ENCODE results near the gene SLC35E1.

SLC35E1 gene

GRCh38 chr19:16586477-16586871 is 14.3 kb upstream of the SLC35E1 start:
- in situ Hi-C loops (cut with HindIII; ENCODE audit: low pct_ligation_motif_present, low sequenced_read_pairs) = no loop called here
- DNase-seq = no peak
- Histone ChIP-seq H3K27ac (no peak overlapping the region), H3K27me3 (replicated peaks) (no peaks in the 10 kb centered on the region), H3K4me3 (ENCODE audit: low read depth, low read length) (no peak overlapping the region), H3K36me3 (replicated peaks) (peaks cover 3% of the 10 kb centered on the region)
- TF ChIP-seq CTCF (IDR thresholded peaks at IDR 0.05; ENCODE audit: low read depth, low read length, missing control alignments) = no peak

DNA sequence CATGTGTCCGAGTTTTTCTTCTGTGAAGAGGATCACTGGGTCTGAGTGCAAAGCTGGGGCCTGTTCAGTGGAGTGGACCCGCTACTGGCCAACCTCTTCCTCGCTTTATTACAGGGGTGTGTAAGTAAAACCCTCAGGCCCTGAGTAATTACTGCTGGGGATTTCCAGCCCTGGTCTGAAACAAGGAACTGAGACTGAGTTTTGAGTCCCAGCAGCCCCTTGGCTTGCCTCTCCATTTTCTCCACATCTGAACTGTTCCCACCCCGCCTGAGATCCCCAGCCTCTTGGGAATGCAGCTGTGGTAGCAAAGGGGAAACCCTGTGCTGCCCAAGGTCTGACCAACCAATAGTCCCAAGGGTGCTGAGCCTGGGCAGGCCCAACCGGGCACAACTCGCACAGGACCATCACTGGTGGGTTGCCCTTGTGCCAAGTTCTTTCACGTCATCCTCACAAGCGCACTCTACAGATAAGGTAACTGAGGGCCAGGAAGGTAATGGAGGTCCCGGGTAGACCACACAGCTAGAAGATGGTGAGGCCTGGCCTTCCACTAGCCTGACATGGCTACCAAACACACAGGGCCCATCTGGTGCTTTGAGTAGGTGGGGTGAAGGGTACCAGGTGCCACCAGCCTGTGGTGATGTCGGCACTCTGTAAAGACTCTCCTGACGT is 13.7 kb upstream of the SLC35E1 start:
- in situ Hi-C loops (cut with HindIII; ENCODE audit: low pct_ligation_motif_present, low sequenced_read_pairs) = no loop called here
- no peak for TF ChIP-seq CTCF (IDR thresholded peaks at IDR 0.05; ENCODE audit: low read depth, low read length, missing control alignments)
- Histone ChIP-seq H3K4me3 (ENCODE audit: low read depth, low read length) (no peak overlapping the region), H3K27me3 (replicated peaks) (no peaks in the 10 kb centered on the region), H3K27ac (no peak overlapping the region), H3K36me3 (replicated peaks) (peaks cover 3% of the 10 kb centered on the region)
- no peak for DNase-seq

DNA sequence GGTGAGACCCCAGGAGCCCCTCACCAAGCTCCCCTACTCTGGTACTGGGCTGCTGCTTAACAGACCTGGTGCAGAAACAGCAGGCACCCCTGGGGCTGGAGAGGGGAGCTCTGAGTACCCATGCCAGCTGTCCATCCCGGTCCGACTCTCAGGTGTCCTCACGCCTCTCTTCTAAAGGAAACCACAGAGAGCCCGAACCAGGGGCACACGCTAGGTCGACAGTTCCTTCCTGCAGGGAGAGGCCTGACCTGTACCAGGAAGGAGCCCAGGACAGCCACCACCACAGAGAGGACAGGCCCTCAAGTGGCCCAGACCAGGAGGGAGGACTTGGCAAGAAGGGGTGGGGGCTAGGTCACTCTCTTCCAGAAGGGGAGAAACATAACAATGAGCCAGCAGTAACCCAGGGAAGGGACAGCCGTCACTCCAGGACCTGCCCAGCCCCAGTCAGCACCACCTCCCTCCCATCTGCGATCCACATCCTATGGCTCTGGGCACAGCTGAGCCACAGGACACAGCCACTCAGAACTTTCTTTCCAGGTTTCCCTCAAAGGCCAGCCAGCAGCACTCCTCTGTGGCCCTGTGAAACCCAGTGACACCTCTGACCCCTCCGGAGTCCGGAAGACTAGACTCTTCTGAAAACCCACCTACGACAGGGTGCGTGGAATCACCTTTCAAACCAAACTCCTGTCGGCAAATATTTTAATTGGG is 13.0 kb upstream of the SLC35E1 start:
- Histone ChIP-seq H3K4me3 (ENCODE audit: low read depth, low read length) (no peak overlapping the region), H3K27me3 (replicated peaks) (no peaks in the 10 kb centered on the region), H3K27ac (peak overlapping the region; percentile 71), H3K36me3 (replicated peaks) (peaks cover 3% of the 10 kb centered on the region)
- TF ChIP-seq CTCF (IDR thresholded peaks at IDR 0.05; ENCODE audit: low read depth, low read length, missing control alignments) = no peak
- no peak for DNase-seq
- in situ Hi-C loops (cut with HindIII; ENCODE audit: low pct_ligation_motif_present, low sequenced_read_pairs) = no loop called here

GRCh38 chr19:16584248-16585093 is 12.3 kb upstream of the SLC35E1 start:
- peak overlapping the region; percentile 38 for H3K4me3 ChIP-seq (ENCODE audit: low read depth, low read length)
- H3K27me3 ChIP-seq (replicated peaks) = no peaks in the 10 kb centered on the region
- H3K36me3 ChIP-seq (replicated peaks) = peaks cover 3% of the 10 kb centered on the region
- peak overlapping the region; percentile 71 for H3K27ac ChIP-seq
- in situ Hi-C loops (cut with HindIII; ENCODE audit: low pct_ligation_motif_present, low sequenced_read_pairs) = no loop called here
- TF ChIP-seq CTCF (IDR thresholded peaks at IDR 0.05; ENCODE audit: low read depth, low read length, missing control alignments) = no peak
- DNase-seq = peak; percentile 80

- DNase-seq = no peak
- Histone ChIP-seq H3K27ac (no peak overlapping the region), H3K27me3 (replicated peaks) (no peaks in the 10 kb centered on the region), H3K4me3 (ENCODE audit: low read depth, low read length) (no peak overlapping the region), H3K36me3 (replicated peaks) (peaks cover 10% of the 10 kb centered on the region)
- in situ Hi-C loops (cut with HindIII; ENCODE audit: low pct_ligation_motif_present, low sequenced_read_pairs) = no loop called here
- TF ChIP-seq CTCF (IDR thresholded peaks at IDR 0.05; ENCODE audit: low read depth, low read length, missing control alignments) = no peak
Measured at GRCh38 chr19:16582486-16583261, 10.5 kb upstream of the SLC35E1 start.
